BE2C (cell line): Measurements from ENCODE around the gene CSF1.

ENCODE experiments used
- DNase-seq: peaks from one replicate; pipeline ENCODE4 v3.0.0-alpha.2; 2020
- H3K27me3 ChIP-seq: fragments of 250-450 bp; sonication (Bioruptor Pico); 2 replicates; pipeline ENCODE4 v1.5.1; 2020; ENCODE audit warnings: mild to moderate bottlenecking
- H3K36me3 ChIP-seq: fragments of 250-450 bp; sonication (Bioruptor Pico); 2 replicates; pipeline ENCODE4 v1.5.1; 2020; ENCODE audit warnings: mild to moderate bottlenecking
- H3K4me1 ChIP-seq: fragments of 250-450 bp; sonication (Bioruptor Pico); 2 replicates; pipeline ENCODE4 v1.5.1; 2020
- H3K4me3 ChIP-seq: 2 replicates; pipeline ENCODE4 v1.5.1; 2011; ENCODE audit warnings: low read depth, low read length
- H3K9me3 ChIP-seq: fragments of 250-450 bp; sonication (Bioruptor Pico); 2 replicates; pipeline ENCODE4 v1.5.1; 2020
- CTCF ChIP-seq: IDR thresholded peaks from 2 replicates; pipeline ENCODE4 v1.5.1; 2012; ENCODE audit warnings: mild to moderate bottlenecking, low read depth, low read length

Gene CSF1

GRCh38 chr1:109873278-109874175, 37.1 kb upstream of the CSF1 start:
- Histone ChIP-seq H3K36me3 (no peaks in the 10 kb centered on the region), H3K4me1 (no peaks in the 10 kb centered on the region; the same call in 1 of the 2 replicates), H3K9me3 (no peaks in the 10 kb centered on the region), H3K4me3 (no peak overlapping the region), H3K27me3 (no peaks in the 10 kb centered on the region)
- DNase-seq = no peak
- TF ChIP-seq CTCF = no peak

- TF ChIP-seq CTCF = no peak
- Histone ChIP-seq H3K9me3 (no peaks in the 10 kb centered on the region), H3K27me3 (no peaks in the 10 kb centered on the region), H3K36me3 (no peaks in the 10 kb centered on the region), H3K4me1 (no peaks in the 10 kb centered on the region; the same call in 1 of the 2 replicates), H3K4me3 (no peak overlapping the region)
- no peak for DNase-seq
These were observed 36.2 kb upstream of the CSF1 start for GRCh38 chr1:109874445-109874844.

- H3K4me3 ChIP-seq = no peak overlapping the region
- no peak for DNase-seq
These were observed 34.8 kb upstream of the CSF1 start for GRCh38 chr1:109875874-109876273.

GRCh38 chr1:109876617-109877316, 33.9 kb upstream of the CSF1 start:
- H3K4me1 ChIP-seq = no peaks in the 10 kb centered on the region; the same call in 1 of the 2 replicates
- no peak for DNase-seq
- no peak for TF ChIP-seq CTCF
- no peaks in the 10 kb centered on the region for H3K27me3 ChIP-seq
- no peak overlapping the region for H3K4me3 ChIP-seq
- no peaks in the 10 kb centered on the region for H3K9me3 ChIP-seq
- H3K36me3 ChIP-seq = no peaks in the 10 kb centered on the region

More at GRCh38 chr1:109875874-109876273, 34.8 kb upstream of the CSF1 start:
- Histone ChIP-seq H3K27me3 (no peaks in the 10 kb centered on the region), H3K9me3 (no peaks in the 10 kb centered on the region), H3K4me1 (no peaks in the 10 kb centered on the region; the same call in 1 of the 2 replicates), H3K36me3 (no peaks in the 10 kb centered on the region)
- TF ChIP-seq CTCF = no peak

GRCh38 chr1:109877317-109877771, 33.3 kb upstream of the CSF1 start:
- no peaks in the 10 kb centered on the region for H3K36me3 ChIP-seq
- no peaks in the 10 kb centered on the region for H3K9me3 ChIP-seq
- no peaks in the 10 kb centered on the region; the same call in 1 of the 2 replicates for H3K4me1 ChIP-seq
- H3K4me3 ChIP-seq = no peak overlapping the region
- no peaks in the 10 kb centered on the region for H3K27me3 ChIP-seq
- no peak for DNase-seq
- no peak for TF ChIP-seq CTCF
